Measurements from ENCODE around the gene TFG.

TFG gene

GRCh38 chr3:100748220-100748619, 38.9 kb downstream of the TFG start:
- Histone ChIP-seq H3K36me3 (replicated peaks) (peaks cover 64% of the 10 kb centered on the region), H3K27ac (no peak overlapping the region), H3K4me3 (ENCODE audit: low read depth, low read length) (no peak overlapping the region), H3K27me3 (replicated peaks) (no peaks in the 10 kb centered on the region)
- in situ Hi-C loops (cut with HindIII; ENCODE audit: low pct_ligation_motif_present, low sequenced_read_pairs) = no loop called here
- TF ChIP-seq CTCF (IDR thresholded peaks at IDR 0.05; ENCODE audit: low read depth, low read length, missing control alignments) = no peak
- DNase-seq = no peak

GRCh38 chr3:100748967-100749366, 39.7 kb downstream of the TFG start:
- Histone ChIP-seq H3K4me3 (ENCODE audit: low read depth, low read length) (no peak overlapping the region), H3K27ac (no peak overlapping the region), H3K36me3 (replicated peaks) (peaks cover 64% of the 10 kb centered on the region), H3K27me3 (replicated peaks) (no peaks in the 10 kb centered on the region)
- DNase-seq = no peak
- in situ Hi-C loops (cut with HindIII; ENCODE audit: low pct_ligation_motif_present, low sequenced_read_pairs) = no loop called here
- no peak for TF ChIP-seq CTCF (IDR thresholded peaks at IDR 0.05; ENCODE audit: low read depth, low read length, missing control alignments)

GRCh38 chr3:100753846-100754245, 44.6 kb downstream of the TFG start:
- no peak for TF ChIP-seq CTCF (IDR thresholded peaks at IDR 0.05; ENCODE audit: low read depth, low read length, missing control alignments)
- in situ Hi-C loops (cut with HindIII; ENCODE audit: low pct_ligation_motif_present, low sequenced_read_pairs) = no loop called here
- DNase-seq = no peak
- H3K27ac ChIP-seq = no peak overlapping the region
- H3K27me3 ChIP-seq (replicated peaks) = no peaks in the 10 kb centered on the region
- peaks cover 33% of the 10 kb centered on the region for H3K36me3 ChIP-seq (replicated peaks)
- no peak overlapping the region for H3K4me3 ChIP-seq (ENCODE audit: low read depth, low read length)

GRCh38 chr3:100754563-100755334, 45.5 kb downstream of the TFG start:
- no peak for TF ChIP-seq CTCF (IDR thresholded peaks at IDR 0.05; ENCODE audit: low read depth, low read length, missing control alignments)
- DNase-seq = no peak
- in situ Hi-C loops (cut with HindIII; ENCODE audit: low pct_ligation_motif_present, low sequenced_read_pairs) = no loop called here
- Histone ChIP-seq H3K36me3 (replicated peaks) (peaks cover 28% of the 10 kb centered on the region), H3K27me3 (replicated peaks) (no peaks in the 10 kb centered on the region), H3K4me3 (ENCODE audit: low read depth, low read length) (no peak overlapping the region), H3K27ac (no peak overlapping the region)

- in situ Hi-C loops (cut with HindIII; ENCODE audit: low pct_ligation_motif_present, low sequenced_read_pairs) = no loop called here
- no peak for DNase-seq
- no peak for TF ChIP-seq CTCF (IDR thresholded peaks at IDR 0.05; ENCODE audit: low read depth, low read length, missing control alignments)
- H3K4me3 ChIP-seq (ENCODE audit: low read depth, low read length) = no peak overlapping the region
- H3K36me3 ChIP-seq (replicated peaks) = peaks cover 19% of the 10 kb centered on the region
- H3K27ac ChIP-seq = no peak overlapping the region
- no peaks in the 10 kb centered on the region for H3K27me3 ChIP-seq (replicated peaks)
These were observed 47.1 kb downstream of the TFG start for GRCh38 chr3:100756441-100756840.

GRCh38 chr3:100759159-100759558, 49.9 kb downstream of the TFG start:
- Histone ChIP-seq H3K4me3 (ENCODE audit: low read depth, low read length) (no peak overlapping the region), H3K27ac (no peak overlapping the region), H3K27me3 (replicated peaks) (no peaks in the 10 kb centered on the region), H3K36me3 (replicated peaks) (peaks cover 4% of the 10 kb centered on the region)
- in situ Hi-C loops (cut with HindIII; ENCODE audit: low pct_ligation_motif_present, low sequenced_read_pairs) = no loop called here
- no peak for DNase-seq
- no peak for TF ChIP-seq CTCF (IDR thresholded peaks at IDR 0.05; ENCODE audit: low read depth, low read length, missing control alignments)
